Hepatocyte (in vitro differentiated cells): ENCODE measurements around the gene DMBT1. TPM values are rescaled to one million over a fixed set of nuclear protein-coding genes. Genes with fewer than 3 reads are reported as not detected.

Experiments
- DNase-seq: peaks from one replicate; pipeline ENCODE4 v3.0.0-alpha.2; 2016; ENCODE audit warnings: low spot score
- H2AFZ ChIP-seq: fragments of 200-600 bp; sonication (generic); 2 replicates; pipeline ENCODE4 v1.6.0; 2016; ENCODE audit warnings: antibody characterized with exemption, mild to moderate bottlenecking
- H3K27ac ChIP-seq: fragments of 200-600 bp; sonication (generic); 2 replicates; pipeline ENCODE4 v1.5.1; 2016; ENCODE audit warnings: mild to moderate bottlenecking
- H3K27me3 ChIP-seq: fragments of 200-600 bp; sonication (generic); 2 replicates; pipeline ENCODE4 v1.6.1; 2016
- H3K36me3 ChIP-seq: fragments of 200-600 bp; sonication (generic); replicated peaks from 2 replicates; pipeline ENCODE4 v1.5.1; 2016; ENCODE audit warnings: low read depth; ENCODE audit not compliant: insufficient read depth
- H3K4me1 ChIP-seq: fragments of 200-600 bp; sonication (generic); 2 replicates; pipeline ENCODE4 v1.5.1; 2016; ENCODE audit warnings: mild to moderate bottlenecking, moderate library complexity; ENCODE audit not compliant: insufficient read depth
- H3K4me2 ChIP-seq: fragments of 200-600 bp; sonication (generic); 2 replicates; pipeline ENCODE4 v1.6.0; 2016
- H3K4me3 ChIP-seq: fragments of 200-600 bp; sonication (generic); 2 replicates; pipeline ENCODE4 v1.5.1; 2016; ENCODE audit warnings: mild to moderate bottlenecking
- H3K79me2 ChIP-seq: fragments of 200-600 bp; sonication (generic); 2 replicates; pipeline ENCODE4 v1.6.0; 2017; ENCODE audit warnings: mild to moderate bottlenecking
- H3K9me2 ChIP-seq: fragments of 200-600 bp; sonication (generic); replicated peaks from 2 replicates; pipeline ENCODE4 v1.6.0; 2017; ENCODE audit warnings: mild to moderate bottlenecking; ENCODE audit not compliant: insufficient read depth
- H3K9me3 ChIP-seq: fragments of 200-600 bp; sonication (generic); 2 replicates; pipeline ENCODE4 v1.5.1; 2016; ENCODE audit warnings: low read depth, mild to moderate bottlenecking
- H4K20me1 ChIP-seq: fragments of 200-600 bp; sonication (generic); 2 replicates; pipeline ENCODE4 v1.6.0; 2016; ENCODE audit warnings: mild to moderate bottlenecking; ENCODE audit not compliant: insufficient read depth, poor library complexity, severe bottlenecking
- CTCF ChIP-seq: fragments of 200-600 bp; sonication (generic); IDR thresholded peaks from 2 replicates; pipeline ENCODE4 v1.5.1; 2016; ENCODE audit warnings: antibody characterized with exemption, mild to moderate bottlenecking; ENCODE audit not compliant: poor library complexity
- EZH2 ChIP-seq: fragments of 200-600 bp; sonication (generic); IDR thresholded peaks from 2 replicates; pipeline ENCODE4 v1.6.1; 2016; ENCODE audit warnings: antibody characterized with exemption, mild to moderate bottlenecking, borderline replicate concordance
- EZH2phosphoT487 ChIP-seq: fragments of 200-600 bp; sonication (generic); IDR thresholded peaks from one replicate; pipeline ENCODE4 v1.6.1; 2018; ENCODE audit warnings: antibody characterized with exemption, mild to moderate bottlenecking, low read depth, moderate library complexity; ENCODE audit not compliant: unreplicated experiment, severe bottlenecking
- WGBS: methylation state at CpG from one replicate; pipeline ENCODE4 v1.1.6; 2016; ENCODE audit warnings: low lambda C conversion rate; ENCODE audit errors: missing lambda C conversion rate; 5-methylcytosine and 5-hydroxymethylcytosine counted together
- polyA plus RNA-seq: library from polyadenylated mRNA; unstranded; fragments of >200 nt; fragmentation: Nextera tagmentation; extraction: Ambion mirVana; gene quantifications from 2 replicates; pipeline ENCODE4 v1.2.1, GENCODE V29; 2016
- total RNA-seq: library from RNA; depleted of rRNA; stranded (reverse); fragments of >200 nt; gene quantifications from 2 replicates; pipeline ENCODE4 v1.2.3, GENCODE V29; 2014

Gene DMBT1
- total and polyA plus RNA-seq, 2 experiments from 2014 or later = 1.5 TPM; not detected in 1

- Histone ChIP-seq H3K27ac (no peak overlapping the region), H3K9me2 (no peaks in the 10 kb centered on the region), H3K4me3 (no peak overlapping the region), H3K4me1 (no peaks in the 10 kb centered on the region), H4K20me1 (no peaks in the 10 kb centered on the region), H2AFZ (no peak overlapping the region), H3K36me3 (no peaks in the 10 kb centered on the region), H3K27me3 (peaks cover 3% of the 10 kb centered on the region), H3K9me3 (no peaks in the 10 kb centered on the region), H3K79me2 (no peaks in the 10 kb centered on the region), H3K4me2 (no peak overlapping the region)
- 84% methylated on average over 5 of the region's 5 CpGs for WGBS
- TF ChIP-seq CTCF = no peak
- no peak for TF ChIP-seq EZH2phosphoT487
- no peak for TF ChIP-seq EZH2
- no peak for DNase-seq
Measured at GRCh38 chr10:122692744-122693143, 132.2 kb downstream of the DMBT1 start.

Other genes starting within 250 kb of the DMBT1 start
- 60.9 and 62.6 TPM in 2 replicates for gene PLEKHA1, start 186.0 kb upstream of the DMBT1 start, total RNA-seq
- 54.0 and 60.2 TPM in 2 replicates for gene PLEKHA1, start 186.0 kb upstream of the DMBT1 start, polyA plus RNA-seq
- not detected in 2 replicates for gene ARMS2, start 106.1 kb upstream of the DMBT1 start, total RNA-seq
- not detected in 2 replicates for gene ARMS2, start 106.1 kb upstream of the DMBT1 start, polyA plus RNA-seq
- 87.1 and 91.9 TPM in 2 replicates for gene HTRA1, start 99.2 kb upstream of the DMBT1 start, total RNA-seq
- 160 and 173 TPM in 2 replicates for gene HTRA1, start 99.2 kb upstream of the DMBT1 start, polyA plus RNA-seq
- not detected in 2 replicates for gene C10orf120, start 139.1 kb downstream of the DMBT1 start, total RNA-seq
- gene C10orf120, start 139.1 kb downstream of the DMBT1 start, polyA plus RNA-seq = not detected in 2 replicates